GOT3 (cell line): Measurements from ENCODE around the gene GSAP.
"Not testable (repeated sequence)": the region's sequence is repeated elsewhere in the genome, so short reads cannot be mapped to it uniquely, and the experiment has no call there.

Experiments
- DNase-seq: peaks from one replicate; lab custom pipeline; 2025; ENCODE audit warnings: mixed read lengths; lab: John Stamatoyannopoulos, UW

Gene GSAP

GRCh38 chr7:77354914-77355313 is 61.2 kb downstream of the GSAP start:
- no peak for DNase-seq

- DNase-seq: no peak
These were observed 61.7 kb downstream of the GSAP start for GRCh38 chr7:77354484-77354883.

DNA sequence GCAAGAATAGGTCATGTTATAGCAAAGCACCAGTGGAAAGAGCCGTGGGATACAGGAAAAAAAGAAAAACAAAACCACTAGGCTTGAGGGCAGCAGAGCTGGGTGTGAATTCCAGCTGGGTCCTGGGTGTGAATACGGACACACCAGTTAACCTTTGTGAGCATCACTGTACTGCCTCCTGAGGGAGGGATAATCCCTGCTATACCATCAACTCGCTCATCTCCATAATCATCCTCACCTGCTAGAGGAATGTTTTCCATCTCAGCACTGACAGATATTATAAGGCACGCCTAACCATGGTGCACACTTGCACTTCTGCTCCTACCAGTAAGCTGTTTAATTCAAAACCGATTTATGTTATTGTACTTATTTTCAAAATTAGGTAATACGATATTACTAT is 62.2 kb downstream of the GSAP start:
- DNase-seq: no peak

DNA sequence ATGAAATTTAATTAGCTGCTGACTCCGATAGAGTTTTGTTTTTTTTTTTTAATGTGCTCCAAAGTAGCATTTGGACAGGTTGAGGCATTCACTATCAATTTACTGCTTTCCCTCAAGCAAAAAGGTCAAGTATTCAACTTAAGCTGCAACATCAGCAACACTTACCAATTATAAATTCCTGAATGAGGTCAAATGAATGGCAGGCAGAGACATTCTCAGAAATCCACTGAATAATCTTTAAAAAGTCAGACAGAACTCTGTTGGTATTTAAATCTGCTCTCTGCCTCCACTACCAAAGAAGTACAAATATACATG is 62.8 kb downstream of the GSAP start:
- no peak for DNase-seq

- DNase-seq: no peak
These were observed 63.3 kb downstream of the GSAP start for GRCh38 chr7:77352665-77353406.

- DNase-seq: no peak
These were observed 64.6 kb downstream of the GSAP start for GRCh38 chr7:77351539-77352004.

DNA sequence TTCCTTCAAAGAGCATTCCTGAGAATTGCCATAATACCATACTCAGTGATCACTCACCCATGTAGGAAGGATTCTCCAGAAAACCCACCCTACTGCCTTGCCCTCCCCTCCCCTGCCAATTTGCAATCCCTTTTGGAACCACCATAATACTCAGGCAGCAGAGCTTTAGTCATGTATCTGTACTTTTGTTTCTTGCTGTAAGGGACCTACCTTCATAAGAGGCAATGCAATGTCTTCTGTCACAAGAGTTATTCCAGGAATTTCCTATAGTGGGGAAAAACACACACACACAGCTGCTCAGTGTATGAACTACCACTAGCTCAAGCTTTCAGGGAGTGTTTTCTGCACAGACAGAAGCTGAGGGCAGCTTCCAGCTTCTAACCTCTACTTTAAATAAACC is 67.0 kb downstream of the GSAP start:
- DNase-seq: no peak

DNA sequence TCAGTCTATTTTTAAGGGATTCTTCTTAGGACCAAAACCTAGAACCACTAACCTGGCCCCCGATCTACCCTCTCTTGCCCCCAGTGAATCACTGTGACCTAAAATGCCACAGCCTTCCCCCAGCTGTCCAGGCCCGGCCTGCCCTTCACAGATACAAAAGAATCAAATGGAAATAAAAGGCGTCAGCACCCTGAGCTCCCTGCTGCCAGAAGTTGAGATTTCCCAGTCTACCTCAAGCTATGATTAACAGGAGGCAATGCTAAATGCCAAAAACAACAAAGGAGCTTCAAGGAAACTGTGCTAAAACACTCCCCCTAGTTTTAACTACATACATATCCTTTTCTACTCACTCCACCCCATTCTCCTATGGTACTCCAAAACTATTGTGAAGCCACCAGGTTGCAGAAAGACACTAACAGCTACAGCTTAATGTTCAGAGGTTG is 67.8 kb downstream of the GSAP start:
- DNase-seq: no peak

GRCh38 chr7:77346441-77346840 is 69.7 kb downstream of the GSAP start:
- no peak for DNase-seq

DNA sequence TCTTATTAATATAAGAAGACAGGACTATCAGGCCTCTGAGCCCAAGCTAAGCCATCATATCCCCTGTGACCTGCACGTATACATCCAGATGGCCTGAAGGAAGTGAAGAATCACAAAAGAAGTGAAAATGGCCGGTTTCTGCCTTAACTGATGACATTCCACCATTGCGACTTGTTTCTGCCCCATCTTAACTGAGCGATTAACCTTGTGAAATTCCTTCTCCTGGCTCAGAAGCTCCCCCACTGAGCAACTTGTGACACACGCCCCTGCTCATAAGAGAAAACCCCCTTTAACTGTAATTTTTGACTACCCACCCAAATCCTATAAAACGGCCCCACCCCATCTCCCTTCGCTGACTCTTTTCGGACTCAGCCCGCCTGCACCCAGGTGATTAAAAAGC is 70.7 kb downstream of the GSAP start:
- not testable (repeated sequence) for DNase-seq

DNA sequence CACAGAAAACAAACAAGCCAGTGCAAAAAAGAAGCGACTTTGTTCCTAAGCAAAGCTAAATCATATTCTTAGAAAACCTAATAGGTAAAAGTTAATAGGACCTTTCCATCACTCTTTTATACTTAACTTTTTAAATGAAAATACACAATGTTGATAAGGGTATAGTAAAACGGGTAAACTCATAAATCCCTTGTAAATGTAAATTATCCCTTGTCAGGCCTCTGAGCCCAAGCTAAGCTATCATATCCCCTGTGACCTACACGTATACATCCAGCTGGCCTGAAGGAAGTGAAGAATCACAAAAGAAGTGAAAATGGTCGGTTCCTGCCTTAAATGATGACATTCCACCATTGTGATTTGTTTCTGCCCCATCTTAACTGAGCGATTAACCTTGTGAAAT is 76.4 kb downstream of the GSAP start:
- no peak for DNase-seq

- DNase-seq: no peak
These were observed 77.1 kb downstream of the GSAP start for GRCh38 chr7:77338883-77339629.

- DNase-seq: no peak
These were observed 77.9 kb downstream of the GSAP start for GRCh38 chr7:77338260-77338659.

GRCh38 chr7:77337456-77337990 is 78.6 kb downstream of the GSAP start:
- DNase-seq: no peak

DNA sequence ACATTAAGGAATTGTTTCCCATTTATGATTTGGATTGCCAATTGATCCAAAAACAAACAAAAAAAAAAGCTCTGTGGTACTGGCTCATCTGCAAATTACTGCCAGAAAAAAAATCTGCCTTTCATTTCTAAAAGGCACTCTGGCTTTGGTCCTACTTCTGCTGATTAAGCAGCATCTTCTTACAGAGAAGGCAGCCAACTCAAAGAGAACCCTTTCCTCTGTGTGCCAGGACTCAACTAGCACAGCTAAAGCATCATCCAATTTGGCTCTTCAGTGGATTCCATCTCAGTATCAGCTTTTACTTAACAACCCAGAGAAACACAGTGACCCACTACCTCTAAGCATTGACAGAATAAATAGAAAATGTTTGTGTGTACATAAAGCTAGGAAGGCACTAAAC is 80.6 kb downstream of the GSAP start:
- no peak for DNase-seq

- not testable (repeated sequence) for DNase-seq
These were observed 82.1 kb downstream of the GSAP start for GRCh38 chr7:77334039-77334438.

DNA sequence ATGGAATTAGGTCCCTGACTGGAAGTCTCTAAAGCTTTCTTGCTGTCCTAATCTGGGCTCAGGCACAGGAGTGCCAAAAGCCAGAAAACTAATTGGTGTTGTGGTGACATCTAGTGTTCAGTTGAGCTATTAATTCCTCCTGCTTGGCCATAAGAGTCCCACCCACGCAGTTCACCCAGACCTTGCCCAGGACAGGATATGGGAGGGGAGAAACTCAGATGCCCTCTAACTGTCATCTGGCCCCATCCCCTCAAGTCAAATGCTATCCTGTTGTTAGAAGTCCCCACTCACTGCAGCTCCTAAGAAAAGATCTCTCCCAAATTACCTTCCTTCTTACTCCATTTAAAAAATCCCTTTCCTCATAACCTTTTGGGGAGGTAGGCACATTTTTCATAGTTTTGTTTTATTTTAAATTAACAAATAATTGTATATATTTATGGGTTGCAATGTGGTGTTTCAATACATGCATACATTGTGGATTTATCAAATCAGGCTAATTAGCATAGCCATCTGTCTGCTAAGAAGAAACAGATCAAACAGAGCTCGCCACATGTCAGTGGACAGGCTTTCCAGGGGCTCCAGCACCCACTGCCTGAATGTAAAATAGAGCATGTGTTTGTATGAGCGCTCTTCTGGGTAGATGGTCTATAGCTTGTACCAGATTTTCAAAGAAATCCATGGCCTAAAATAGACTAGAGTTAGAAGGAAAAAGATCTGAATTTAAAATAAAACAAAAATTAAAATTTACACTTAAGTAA is 84.0 kb downstream of the GSAP start:
- DNase-seq: peak; percentile 11

DNA sequence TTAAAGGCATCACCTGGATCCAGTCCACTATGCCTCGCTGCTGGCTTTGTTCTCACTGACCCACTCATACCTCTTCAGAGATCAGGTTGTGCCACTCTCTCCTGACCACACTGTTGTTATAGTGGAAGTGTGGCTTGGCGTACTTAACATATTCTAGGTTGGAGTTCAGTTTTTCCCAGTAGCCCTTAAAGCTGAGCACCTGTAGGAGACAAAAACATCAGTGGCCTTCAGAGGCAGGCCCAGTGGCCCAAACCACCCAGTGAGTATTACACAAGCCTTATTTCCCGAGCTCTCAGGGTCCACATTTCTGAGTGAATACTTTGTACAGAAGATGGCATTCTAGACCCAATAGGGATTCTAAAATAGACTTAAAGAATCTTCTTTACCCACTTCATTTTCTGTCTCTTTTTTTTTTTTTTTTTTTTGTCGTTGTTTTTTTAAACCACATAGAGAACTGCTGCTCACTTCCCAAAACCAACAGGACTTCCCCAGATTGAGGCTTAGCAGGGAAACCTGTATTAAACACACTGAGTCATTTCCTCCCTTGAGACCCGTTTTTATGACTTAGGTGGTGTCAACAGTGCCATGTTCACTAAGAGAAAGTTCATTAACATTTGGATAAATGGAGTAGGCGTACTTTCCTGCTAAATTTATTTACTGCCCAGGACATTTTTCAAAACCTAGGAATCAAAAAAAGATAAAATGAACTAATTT is 85.8 kb downstream of the GSAP start:
- no peak for DNase-seq

DNA sequence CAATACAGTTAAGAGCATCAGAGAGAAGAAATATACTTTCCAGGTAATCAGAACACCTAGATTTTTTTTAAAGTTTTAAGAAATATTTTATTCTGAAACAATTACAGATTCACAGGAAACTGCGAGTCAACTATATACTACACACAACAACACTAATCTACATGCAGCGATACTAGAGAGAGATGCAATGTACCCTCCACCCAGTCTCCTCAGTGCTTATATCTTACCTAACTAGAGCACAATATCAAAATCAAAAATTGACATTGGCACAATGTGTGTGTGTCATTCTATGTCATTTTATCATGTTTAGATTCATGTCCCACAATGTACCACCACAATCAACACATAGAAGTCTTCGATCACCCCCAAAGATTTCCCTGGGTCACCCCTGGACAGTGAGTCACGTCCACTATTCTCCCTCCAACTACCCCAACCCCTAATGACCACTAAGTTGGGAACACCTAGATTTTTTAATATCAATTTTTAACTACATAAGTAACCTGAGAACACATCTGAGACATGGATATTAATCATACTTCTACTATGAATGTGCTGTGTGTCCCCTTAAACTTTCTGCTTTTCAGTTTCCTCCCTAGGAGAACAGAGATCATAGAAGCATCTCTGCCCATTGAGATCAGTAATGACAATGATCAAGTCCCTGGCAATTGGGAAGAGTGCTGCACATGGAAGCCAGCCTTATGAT is 86.5 kb downstream of the GSAP start:
- no peak for DNase-seq

DNA sequence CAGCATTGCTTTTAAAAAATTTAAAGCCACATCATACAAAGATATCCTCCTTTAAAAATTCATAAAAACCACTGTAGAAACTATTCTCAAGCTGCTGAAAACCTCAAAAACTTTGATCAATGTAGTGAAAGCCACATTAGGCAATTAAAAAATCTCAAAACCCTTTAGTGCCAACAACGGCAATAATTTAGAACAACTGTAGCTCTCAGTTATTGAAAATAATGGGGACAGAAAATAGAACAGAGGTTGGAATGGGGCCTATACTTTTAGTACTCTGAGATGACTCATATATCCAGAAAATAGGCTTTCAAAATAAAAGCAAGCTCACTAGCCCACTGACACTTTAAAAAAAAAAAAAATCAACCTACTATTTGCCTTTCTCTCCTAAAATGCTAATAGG is 87.5 kb downstream of the GSAP start:
- DNase-seq: no peak

GRCh38 chr7:77327932-77328628 is 88.1 kb downstream of the GSAP start:
- no peak for DNase-seq
